OCI-LY7 (cell line): ENCODE results near the gene PCBD2. TPM values are rescaled to one million over a fixed set of nuclear protein-coding genes. Genes with fewer than 3 reads are reported as not detected.

Experiments used
- BruUV-seq: library from RNA; stranded (reverse); fragments of 400-500 nt; replicated peaks from 2 replicates; lab custom pipeline; 2021; lab: Mats Ljungman, UMichigan
- CTCF ChIA-PET: fragments of 300-600 bp; sonication (Branson Sonifier 250); formaldehyde crosslinking; loops from one replicate; lab custom pipeline; 2022; ENCODE audit warnings: antibody characterized with exemption; ENCODE audit not compliant: unreplicated experiment; lab: Charles Lee
- POLR2A ChIA-PET: fragments of 300-600 bp; sonication (Branson Sonifier 250); formaldehyde crosslinking; loops from one replicate; lab custom pipeline; 2022; ENCODE audit warnings: antibody characterized with exemption; lab: Charles Lee
- DNase-seq: peaks from one replicate; pipeline ENCODE4 v3.0.0-alpha.2; 2015; ENCODE audit warnings: low spot score
- H2AFZ ChIP-seq: fragments of 200-600 bp; sonication (generic), shearing (Covaris generic); 2 replicates; pipeline ENCODE4 v1.6.1; 2014; ENCODE audit warnings: mild to moderate bottlenecking, antibody characterized with exemption, low read length, moderate library complexity
- H3K27ac ChIP-seq: fragments of 200-600 bp; sonication (generic); 2 replicates; pipeline ENCODE4 v1.5.1; 2014; ENCODE audit warnings: mixed run types, low read depth, mild to moderate bottlenecking, moderate library complexity, low read length, inconsistent platforms; ENCODE audit not compliant: poor library complexity, severe bottlenecking
- H3K36me3 ChIP-seq: fragments of 200-600 bp; sonication (generic); 2 replicates; pipeline ENCODE4 v1.6.1; 2014; ENCODE audit warnings: mild to moderate bottlenecking, antibody characterized with exemption, low read length, moderate library complexity, mixed read lengths; ENCODE audit not compliant: insufficient read depth
- H3K4me1 ChIP-seq: fragments of 200-600 bp; sonication (generic); 2 replicates; pipeline ENCODE4 v1.5.1; 2014; ENCODE audit warnings: mild to moderate bottlenecking, low read length; ENCODE audit not compliant: insufficient read depth, poor library complexity, severe bottlenecking
- H3K4me2 ChIP-seq: fragments of 200-600 bp; sonication (generic); 2 replicates; pipeline ENCODE4 v1.6.1; 2014; ENCODE audit warnings: mild to moderate bottlenecking, low read length
- H3K4me3 ChIP-seq: fragments of 200-600 bp; sonication (generic); 2 replicates; pipeline ENCODE4 v1.5.1; 2014; ENCODE audit warnings: mild to moderate bottlenecking, low read depth, low read length; ENCODE audit not compliant: poor library complexity, severe bottlenecking
- H3K79me2 ChIP-seq: fragments of 200-600 bp; sonication (generic); 2 replicates; pipeline ENCODE4 v1.6.1; 2016; ENCODE audit warnings: low read depth, mild to moderate bottlenecking, low read length, moderate library complexity, mixed read lengths; ENCODE audit not compliant: insufficient read depth
- H3K9me2 ChIP-seq: fragments of 200-600 bp; sonication (generic); 2 replicates; pipeline ENCODE4 v1.6.1; 2016; ENCODE audit warnings: mild to moderate bottlenecking, low read length, mixed read lengths; ENCODE audit not compliant: insufficient read depth
- H3K9me3 ChIP-seq: fragments of 200-600 bp; sonication (generic); 2 replicates; pipeline ENCODE4 v1.6.1; 2014; ENCODE audit warnings: mild to moderate bottlenecking, mixed run types, low read length, mixed read lengths
- H4K20me1 ChIP-seq: fragments of 200-600 bp; sonication (generic); 2 replicates; pipeline ENCODE4 v1.6.1; 2014; ENCODE audit warnings: mild to moderate bottlenecking, antibody characterized with exemption, low read length, moderate library complexity, mixed read lengths; ENCODE audit not compliant: insufficient read depth
- CTCF ChIP-seq: fragments of 200-600 bp; sonication (generic); conservative IDR thresholded peaks from 2 replicates; pipeline ENCODE4 v1.5.1; 2014; ENCODE audit warnings: mild to moderate bottlenecking, antibody characterized with exemption, low read length, moderate library complexity, mixed read lengths
- EZH2phosphoT487 ChIP-seq: fragments of 200-600 bp; sonication (generic); IDR thresholded peaks from 2 replicates; pipeline ENCODE4 v1.6.1; 2018; ENCODE audit warnings: low read depth, borderline replicate concordance, mild to moderate bottlenecking, mixed run types, antibody characterized with exemption, low read length, moderate library complexity, mixed read lengths
- intact Hi-C: fragments of 100-400 bp; cut with micrococcal nuclease; formaldehyde crosslinking; loops from one replicate; pipeline ENCODE4 v1.10.0; 2022; ENCODE audit not compliant: unreplicated experiment
- microRNA-seq: library from miRNA; unstranded; fragments of <30 nt; microRNA quantifications from one replicate; pipeline ENCODE4 v1.2.0, GENCODE V29; 2022; ENCODE audit warnings: borderline replicate concordance
- small RNA-seq: library from RNA; depleted of rRNA; stranded (forward); fragments of <200 nt; gene quantifications from one replicate; pipeline ENCODE3, GENCODE V24; 2014
- total RNA-seq, 2 experiments: library from RNA; depleted of rRNA in 1 of 2; stranded (reverse); fragments of >200 nt in 1 of 2; shearing (Covaris generic) in 1 of 2; gene quantifications; 2 replicates each; pipeline ENCODE4 v1.2.3, GENCODE V29; 2014 to 2022

The PCBD2 gene
- total RNA-seq, 2 experiments from 2014 or later = 12.2 to 34.3 TPM

GRCh38 chr5:135011355-135012032, 106.6 kb downstream of the PCBD2 start:
- TF ChIP-seq CTCF = no peak
- TF ChIP-seq EZH2phosphoT487 = no peak
- Histone ChIP-seq H2AFZ (no peak overlapping the region), H4K20me1 (no peaks in the 10 kb centered on the region), H3K9me2 (no peaks in the 10 kb centered on the region), H3K4me3 (no peak overlapping the region), H3K4me2 (no peak overlapping the region), H3K79me2 (no peaks in the 10 kb centered on the region), H3K4me1 (no peaks in the 10 kb centered on the region), H3K9me3 (no peaks in the 10 kb centered on the region), H3K36me3 (no peaks in the 10 kb centered on the region), H3K27ac (no peak overlapping the region)
- ChIA-PET CTCF (no interaction called here), POLR2A (no interaction called here)
- BruUV-seq = no TSS peak
- intact Hi-C loops = no loop called here
- no peak for DNase-seq

GRCh38 chr5:135012033-135012588, 107.2 kb downstream of the PCBD2 start:
- H3K36me3 ChIP-seq = no peaks in the 10 kb centered on the region
- no peaks in the 10 kb centered on the region for H3K9me2 ChIP-seq
- BruUV-seq = no TSS peak
- H3K9me3 ChIP-seq = no peaks in the 10 kb centered on the region
- ChIA-PET CTCF (no interaction called here), POLR2A (no interaction called here)
- TF ChIP-seq EZH2phosphoT487 (no peak), CTCF (no peak)
- no peak overlapping the region for H3K27ac ChIP-seq
- no peak overlapping the region for H3K4me3 ChIP-seq
- H3K4me1 ChIP-seq = no peaks in the 10 kb centered on the region
- H2AFZ ChIP-seq = no peak overlapping the region
- no peaks in the 10 kb centered on the region for H3K79me2 ChIP-seq
- H3K4me2 ChIP-seq = no peak overlapping the region
- H4K20me1 ChIP-seq = no peaks in the 10 kb centered on the region
- no peak for DNase-seq
- intact Hi-C loops = no loop called here

Small RNA genes lying within 50 kb of the gene (microRNA-seq; reads per million reads assigned to microRNA genes)
- not detected for gene MIR4461

Small RNA genes lying within 50 kb of the gene (small RNA-seq; reads per million reads assigned to genes)
- not detected for gene MIR4461
- not detected for gene MTND3P25
- not detected for gene MTND4LP30

Other genes starting within 250 kb of the PCBD2 start
- gene CAMLG, start 166.6 kb upstream of the PCBD2 start, total RNA-seq (2014; rRNA removed; shearing (Covaris generic)) = 27.3 and 28.5 TPM in 2 replicates
- gene CAMLG, start 166.6 kb upstream of the PCBD2 start, total RNA-seq (2022) = 36.6 and 37.9 TPM in 2 replicates
- gene DDX46, start 146.4 kb upstream of the PCBD2 start, total RNA-seq (2014; rRNA removed; shearing (Covaris generic)) = 44.5 and 47.1 TPM in 2 replicates
- 78.8 and 80.6 TPM in 2 replicates for gene DDX46, start 146.4 kb upstream of the PCBD2 start, total RNA-seq (2022)
- 28.4 and 36.7 TPM in 2 replicates for gene C5orf24, start 59.2 kb upstream of the PCBD2 start, total RNA-seq (2014; rRNA removed; shearing (Covaris generic))
- gene C5orf24, start 59.2 kb upstream of the PCBD2 start, total RNA-seq (2022) = 33.8 and 42.4 TPM in 2 replicates
- gene TXNDC15, start 30.8 kb upstream of the PCBD2 start, total RNA-seq (2014; rRNA removed; shearing (Covaris generic)) = 20.6 and 43.5 TPM in 2 replicates
- gene TXNDC15, start 30.8 kb upstream of the PCBD2 start, total RNA-seq (2022) = 31.1 and 37.9 TPM in 2 replicates
- gene CATSPER3, start 62.8 kb downstream of the PCBD2 start, total RNA-seq (2014; rRNA removed; shearing (Covaris generic)) = 0.80 TPM in 1 of 2 replicates, not detected in the other
- gene CATSPER3, start 62.8 kb downstream of the PCBD2 start, total RNA-seq (2022) = 0.61 and 1.0 TPM in 2 replicates
- 55.3 and 56.3 TPM in 2 replicates for gene PITX1, start 129.1 kb downstream of the PCBD2 start, total RNA-seq (2014; rRNA removed; shearing (Covaris generic))
- 66.8 and 76.4 TPM in 2 replicates for gene PITX1, start 129.1 kb downstream of the PCBD2 start, total RNA-seq (2022)